SK-N-SH treated with all-trans-retinoic acid at 6 μM for 48 hours (cell line): Measurements from ENCODE around the gene BIRC7.

Source experiments
- BACH2 ChIP-seq: fragments of 250-450 bp; sonication (Bioruptor Pico); IDR thresholded peaks from 2 replicates; pipeline ENCODE4 v1.9.0; 2021; ENCODE audit warnings: mild to moderate bottlenecking, borderline replicate concordance
- CSDC2 ChIP-seq: fragments of 250-450 bp; sonication (Bioruptor Pico); IDR thresholded peaks from 2 replicates; pipeline ENCODE4 v1.5.0; 2020; ENCODE audit warnings: mild to moderate bottlenecking, moderate library complexity
- ESRRG ChIP-seq: fragments of 250-450 bp; sonication (Bioruptor Pico); IDR thresholded peaks from 2 replicates; pipeline ENCODE4 v1.6.1; 2021; ENCODE audit warnings: mild to moderate bottlenecking
- GLIS3 ChIP-seq: fragments of 250-450 bp; sonication (Bioruptor Pico); IDR thresholded peaks from 2 replicates; pipeline ENCODE4 v1.5.0; 2020; ENCODE audit warnings: mild to moderate bottlenecking, moderate library complexity
- ISL1 ChIP-seq: fragments of 250-450 bp; sonication (Bioruptor Pico); IDR thresholded peaks from 2 replicates; pipeline ENCODE4 v2.1.2; 2022; ENCODE audit warnings: mild to moderate bottlenecking, moderate library complexity
- PPARA ChIP-seq: fragments of 250-450 bp; sonication (Bioruptor Pico); IDR thresholded peaks from 2 replicates; pipeline ENCODE4 v1.5.0; 2020; ENCODE audit warnings: mild to moderate bottlenecking, borderline replicate concordance
- RARB ChIP-seq: fragments of 250-450 bp; sonication (Bioruptor Pico); IDR thresholded peaks from 2 replicates; pipeline ENCODE4 v1.8.0; 2021; ENCODE audit warnings: mild to moderate bottlenecking, moderate library complexity
- TCF4 ChIP-seq: fragments of 250-450 bp; sonication (Bioruptor Pico); IDR thresholded peaks from 2 replicates; pipeline ENCODE4 v1.8.0; 2021; ENCODE audit warnings: mild to moderate bottlenecking, moderate library complexity, borderline replicate concordance
- ZFP3 ChIP-seq: fragments of 250-450 bp; sonication (Bioruptor Pico); IDR thresholded peaks from 2 replicates; pipeline ENCODE4 v1.5.0; 2020; ENCODE audit warnings: mild to moderate bottlenecking, moderate library complexity
- ZFP30 ChIP-seq: fragments of 450-650 bp; formaldehyde crosslinking; IDR thresholded peaks from 2 replicates; pipeline ENCODE4 v1.5.0; 2022; ENCODE audit warnings: mild to moderate bottlenecking, moderate library complexity
- ZNF8 ChIP-seq: fragments of 450-650 bp; formaldehyde crosslinking; IDR thresholded peaks from 2 replicates; pipeline ENCODE4 v1.5.0; 2020; ENCODE audit warnings: mild to moderate bottlenecking, moderate library complexity
- TF ChIP-seq, protein P1 (sequence below): fragments of 250-450 bp; sonication (Bioruptor Pico); IDR thresholded peaks from 2 replicates; pipeline ENCODE4 v1.8.0; 2021; ENCODE audit warnings: low read depth, mild to moderate bottlenecking, moderate library complexity, borderline replicate concordance
- TF ChIP-seq, protein P2 (sequence below): fragments of 250-450 bp; sonication (Bioruptor Pico); IDR thresholded peaks from 2 replicates; pipeline ENCODE4 v1.8.0; 2020; ENCODE audit warnings: mild to moderate bottlenecking, moderate library complexity, borderline replicate concordance
- TF ChIP-seq, protein P3 (sequence below): fragments of 250-450 bp; sonication (Bioruptor Pico); IDR thresholded peaks from 2 replicates; pipeline ENCODE4 v1.5.0; 2020; ENCODE audit warnings: mild to moderate bottlenecking, moderate library complexity

DNA sequence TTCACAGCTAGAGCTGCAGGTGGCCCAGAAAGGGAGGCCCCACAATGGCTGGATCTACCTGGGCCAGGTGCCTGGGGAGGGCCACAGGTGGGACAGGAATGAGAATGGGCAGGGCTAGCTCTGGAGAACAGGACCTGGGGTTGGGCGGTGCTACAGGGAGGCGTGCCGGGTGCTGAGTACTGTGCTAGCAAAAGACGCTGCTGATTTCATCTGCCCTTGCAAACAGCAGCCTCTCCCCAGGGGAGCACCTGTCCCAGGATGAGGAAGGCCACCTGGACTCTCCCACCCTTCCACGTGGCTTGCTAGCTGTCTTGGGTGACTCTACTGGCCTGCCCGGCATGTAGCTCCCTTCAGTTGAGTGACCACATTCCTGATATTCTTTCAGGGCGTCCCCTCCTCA, 13.2 kb upstream of the BIRC7 start:
- no peak for TF ChIP-seq ISL1
- no peak for TF ChIP-seq CSDC2 (CRISPR knock-in tag)
- TF ChIP-seq, protein P1, sequence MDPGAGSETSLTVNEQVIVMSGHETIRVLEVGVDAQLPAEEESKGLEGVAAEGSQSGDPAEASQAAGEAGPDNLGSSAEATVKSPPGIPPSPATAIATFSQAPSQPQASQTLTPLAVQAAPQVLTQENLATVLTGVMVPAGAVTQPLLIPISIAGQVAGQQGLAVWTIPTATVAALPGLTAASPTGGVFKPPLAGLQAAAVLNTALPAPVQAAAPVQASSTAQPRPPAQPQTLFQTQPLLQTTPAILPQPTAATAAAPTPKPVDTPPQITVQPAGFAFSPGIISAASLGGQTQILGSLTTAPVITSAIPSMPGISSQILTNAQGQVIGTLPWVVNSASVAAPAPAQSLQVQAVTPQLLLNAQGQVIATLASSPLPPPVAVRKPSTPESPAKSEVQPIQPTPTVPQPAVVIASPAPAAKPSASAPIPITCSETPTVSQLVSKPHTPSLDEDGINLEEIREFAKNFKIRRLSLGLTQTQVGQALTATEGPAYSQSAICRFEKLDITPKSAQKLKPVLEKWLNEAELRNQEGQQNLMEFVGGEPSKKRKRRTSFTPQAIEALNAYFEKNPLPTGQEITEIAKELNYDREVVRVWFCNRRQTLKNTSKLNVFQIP = no peak
- TF ChIP-seq, protein P2, sequence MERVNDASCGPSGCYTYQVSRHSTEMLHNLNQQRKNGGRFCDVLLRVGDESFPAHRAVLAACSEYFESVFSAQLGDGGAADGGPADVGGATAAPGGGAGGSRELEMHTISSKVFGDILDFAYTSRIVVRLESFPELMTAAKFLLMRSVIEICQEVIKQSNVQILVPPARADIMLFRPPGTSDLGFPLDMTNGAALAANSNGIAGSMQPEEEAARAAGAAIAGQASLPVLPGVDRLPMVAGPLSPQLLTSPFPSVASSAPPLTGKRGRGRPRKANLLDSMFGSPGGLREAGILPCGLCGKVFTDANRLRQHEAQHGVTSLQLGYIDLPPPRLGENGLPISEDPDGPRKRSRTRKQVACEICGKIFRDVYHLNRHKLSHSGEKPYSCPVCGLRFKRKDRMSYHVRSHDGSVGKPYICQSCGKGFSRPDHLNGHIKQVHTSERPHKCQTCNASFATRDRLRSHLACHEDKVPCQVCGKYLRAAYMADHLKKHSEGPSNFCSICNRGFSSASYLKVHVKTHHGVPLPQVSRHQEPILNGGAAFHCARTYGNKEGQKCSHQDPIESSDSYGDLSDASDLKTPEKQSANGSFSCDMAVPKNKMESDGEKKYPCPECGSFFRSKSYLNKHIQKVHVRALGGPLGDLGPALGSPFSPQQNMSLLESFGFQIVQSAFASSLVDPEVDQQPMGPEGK (CRISPR knock-in tag) = no peak
- TF ChIP-seq GLIS3 (CRISPR knock-in tag) = no peak
- no peak for TF ChIP-seq TCF4 (CRISPR knock-in tag)
- TF ChIP-seq BACH2 (CRISPR knock-in tag) = no peak
- TF ChIP-seq ZFP30 (CRISPR knock-in tag) = no peak
- no peak for TF ChIP-seq ZFP3 (CRISPR knock-in tag)
- no peak for TF ChIP-seq RARB (CRISPR knock-in tag)
- no peak for TF ChIP-seq ESRRG (CRISPR knock-in tag)
- TF ChIP-seq, protein P3, sequence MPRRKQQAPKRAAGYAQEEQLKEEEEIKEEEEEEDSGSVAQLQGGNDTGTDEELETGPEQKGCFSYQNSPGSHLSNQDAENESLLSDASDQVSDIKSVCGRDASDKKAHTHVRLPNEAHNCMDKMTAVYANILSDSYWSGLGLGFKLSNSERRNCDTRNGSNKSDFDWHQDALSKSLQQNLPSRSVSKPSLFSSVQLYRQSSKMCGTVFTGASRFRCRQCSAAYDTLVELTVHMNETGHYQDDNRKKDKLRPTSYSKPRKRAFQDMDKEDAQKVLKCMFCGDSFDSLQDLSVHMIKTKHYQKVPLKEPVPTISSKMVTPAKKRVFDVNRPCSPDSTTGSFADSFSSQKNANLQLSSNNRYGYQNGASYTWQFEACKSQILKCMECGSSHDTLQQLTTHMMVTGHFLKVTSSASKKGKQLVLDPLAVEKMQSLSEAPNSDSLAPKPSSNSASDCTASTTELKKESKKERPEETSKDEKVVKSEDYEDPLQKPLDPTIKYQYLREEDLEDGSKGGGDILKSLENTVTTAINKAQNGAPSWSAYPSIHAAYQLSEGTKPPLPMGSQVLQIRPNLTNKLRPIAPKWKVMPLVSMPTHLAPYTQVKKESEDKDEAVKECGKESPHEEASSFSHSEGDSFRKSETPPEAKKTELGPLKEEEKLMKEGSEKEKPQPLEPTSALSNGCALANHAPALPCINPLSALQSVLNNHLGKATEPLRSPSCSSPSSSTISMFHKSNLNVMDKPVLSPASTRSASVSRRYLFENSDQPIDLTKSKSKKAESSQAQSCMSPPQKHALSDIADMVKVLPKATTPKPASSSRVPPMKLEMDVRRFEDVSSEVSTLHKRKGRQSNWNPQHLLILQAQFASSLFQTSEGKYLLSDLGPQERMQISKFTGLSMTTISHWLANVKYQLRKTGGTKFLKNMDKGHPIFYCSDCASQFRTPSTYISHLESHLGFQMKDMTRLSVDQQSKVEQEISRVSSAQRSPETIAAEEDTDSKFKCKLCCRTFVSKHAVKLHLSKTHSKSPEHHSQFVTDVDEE (CRISPR knock-in tag) = no peak
- TF ChIP-seq PPARA (CRISPR knock-in tag) = no peak
- no peak for TF ChIP-seq ZNF8 (CRISPR knock-in tag)
